ENCODE results near the gene ABCC3.

- TF ChIP-seq CTCF (conservative IDR thresholded peaks at IDR 0.05; ENCODE audit: low read depth, low read length) (no peak), EZH2 (IDR thresholded peaks at IDR 0.05; ENCODE audit: borderline replicate concordance, low read depth, low read length, poor library complexity, severe bottlenecking) (no peak)
Observed at GRCh38 chr17:50599606-50600005, 35.1 kb upstream of the ABCC3 start.

Data from A673 (cell line).